Hepatocyte (in vitro differentiated cells): ENCODE results near the gene GULP1. TPM values are rescaled to one million over a fixed set of nuclear protein-coding genes. Genes with fewer than 3 reads are reported as not detected.

ENCODE experiments used
- DNase-seq: peaks from one replicate; pipeline ENCODE4 v3.0.0-alpha.2; 2016; ENCODE audit warnings: low spot score
- H2AFZ ChIP-seq: fragments of 200-600 bp; sonication (generic); 2 replicates; pipeline ENCODE4 v1.6.0; 2016; ENCODE audit warnings: antibody characterized with exemption, mild to moderate bottlenecking
- H3K27ac ChIP-seq: fragments of 200-600 bp; sonication (generic); 2 replicates; pipeline ENCODE4 v1.5.1; 2016; ENCODE audit warnings: mild to moderate bottlenecking
- H3K27me3 ChIP-seq: fragments of 200-600 bp; sonication (generic); 2 replicates; pipeline ENCODE4 v1.6.1; 2016
- H3K36me3 ChIP-seq: fragments of 200-600 bp; sonication (generic); replicated peaks from 2 replicates; pipeline ENCODE4 v1.5.1; 2016; ENCODE audit warnings: low read depth; ENCODE audit not compliant: insufficient read depth
- H3K4me1 ChIP-seq: fragments of 200-600 bp; sonication (generic); 2 replicates; pipeline ENCODE4 v1.5.1; 2016; ENCODE audit warnings: mild to moderate bottlenecking, moderate library complexity; ENCODE audit not compliant: insufficient read depth
- H3K4me2 ChIP-seq: fragments of 200-600 bp; sonication (generic); 2 replicates; pipeline ENCODE4 v1.6.0; 2016
- H3K4me3 ChIP-seq: fragments of 200-600 bp; sonication (generic); 2 replicates; pipeline ENCODE4 v1.5.1; 2016; ENCODE audit warnings: mild to moderate bottlenecking
- H3K79me2 ChIP-seq: fragments of 200-600 bp; sonication (generic); 2 replicates; pipeline ENCODE4 v1.6.0; 2017; ENCODE audit warnings: mild to moderate bottlenecking
- H3K9me2 ChIP-seq: fragments of 200-600 bp; sonication (generic); replicated peaks from 2 replicates; pipeline ENCODE4 v1.6.0; 2017; ENCODE audit warnings: mild to moderate bottlenecking; ENCODE audit not compliant: insufficient read depth
- H3K9me3 ChIP-seq: fragments of 200-600 bp; sonication (generic); 2 replicates; pipeline ENCODE4 v1.5.1; 2016; ENCODE audit warnings: low read depth, mild to moderate bottlenecking
- H4K20me1 ChIP-seq: fragments of 200-600 bp; sonication (generic); 2 replicates; pipeline ENCODE4 v1.6.0; 2016; ENCODE audit warnings: mild to moderate bottlenecking; ENCODE audit not compliant: insufficient read depth, poor library complexity, severe bottlenecking
- EZH2 ChIP-seq: fragments of 200-600 bp; sonication (generic); IDR thresholded peaks from 2 replicates; pipeline ENCODE4 v1.6.1; 2016; ENCODE audit warnings: antibody characterized with exemption, mild to moderate bottlenecking, borderline replicate concordance
- EZH2phosphoT487 ChIP-seq: fragments of 200-600 bp; sonication (generic); IDR thresholded peaks from one replicate; pipeline ENCODE4 v1.6.1; 2018; ENCODE audit warnings: antibody characterized with exemption, mild to moderate bottlenecking, low read depth, moderate library complexity; ENCODE audit not compliant: unreplicated experiment, severe bottlenecking
- WGBS: methylation state at CpG from one replicate; pipeline ENCODE4 v1.1.6; 2016; ENCODE audit warnings: low lambda C conversion rate; ENCODE audit errors: missing lambda C conversion rate; 5-methylcytosine and 5-hydroxymethylcytosine counted together
- polyA plus RNA-seq: library from polyadenylated mRNA; unstranded; fragments of >200 nt; fragmentation: Nextera tagmentation; extraction: Ambion mirVana; gene quantifications from 2 replicates; pipeline ENCODE4 v1.2.1, GENCODE V29; 2016
- total RNA-seq: library from RNA; depleted of rRNA; stranded (reverse); fragments of >200 nt; gene quantifications from 2 replicates; pipeline ENCODE4 v1.2.3, GENCODE V29; 2014
- TF ChIP-seq, protein P1 (sequence below): fragments of 200-600 bp; sonication (generic); IDR thresholded peaks from 2 replicates; pipeline ENCODE4 v1.5.1; 2016; ENCODE audit warnings: antibody characterized with exemption, mild to moderate bottlenecking; ENCODE audit not compliant: poor library complexity

The GULP1 gene
- total and polyA plus RNA-seq, 2 experiments from 2014 or later, result 55.6 to 135 TPM

DNA sequence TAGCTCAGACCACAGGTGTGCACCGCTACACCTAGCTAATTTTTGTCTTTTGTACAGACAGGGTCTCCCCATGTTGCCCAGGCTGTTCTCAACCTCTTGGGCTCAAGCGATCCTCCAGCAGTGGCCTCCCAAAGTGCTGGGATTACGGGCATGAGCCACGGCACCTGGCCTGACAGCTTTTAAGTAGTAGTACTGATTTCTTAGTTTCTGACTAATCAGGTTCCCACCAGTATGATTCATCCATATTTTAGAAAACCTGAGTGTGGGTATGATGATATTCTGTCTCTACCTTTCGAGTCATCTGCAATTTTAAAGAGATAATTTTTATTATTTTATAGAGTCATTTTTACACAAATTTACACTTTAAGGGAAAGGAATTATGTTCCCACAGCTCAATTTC, 46.4 kb upstream of the GULP1 start:
- no peak overlapping the region for H3K4me3 ChIP-seq
- no peak overlapping the region for H2AFZ ChIP-seq
- DNase-seq, result no peak
- no peaks in the 10 kb centered on the region for H3K36me3 ChIP-seq
- no peaks in the 10 kb centered on the region for H3K9me2 ChIP-seq
- no peaks in the 10 kb centered on the region for H3K79me2 ChIP-seq
- no peaks in the 10 kb centered on the region for H3K4me1 ChIP-seq
- H3K9me3 ChIP-seq, result no peaks in the 10 kb centered on the region
- no peaks in the 10 kb centered on the region for H4K20me1 ChIP-seq
- no peak overlapping the region for H3K4me2 ChIP-seq
- TF ChIP-seq EZH2, result no peak
- TF ChIP-seq, protein P1, sequence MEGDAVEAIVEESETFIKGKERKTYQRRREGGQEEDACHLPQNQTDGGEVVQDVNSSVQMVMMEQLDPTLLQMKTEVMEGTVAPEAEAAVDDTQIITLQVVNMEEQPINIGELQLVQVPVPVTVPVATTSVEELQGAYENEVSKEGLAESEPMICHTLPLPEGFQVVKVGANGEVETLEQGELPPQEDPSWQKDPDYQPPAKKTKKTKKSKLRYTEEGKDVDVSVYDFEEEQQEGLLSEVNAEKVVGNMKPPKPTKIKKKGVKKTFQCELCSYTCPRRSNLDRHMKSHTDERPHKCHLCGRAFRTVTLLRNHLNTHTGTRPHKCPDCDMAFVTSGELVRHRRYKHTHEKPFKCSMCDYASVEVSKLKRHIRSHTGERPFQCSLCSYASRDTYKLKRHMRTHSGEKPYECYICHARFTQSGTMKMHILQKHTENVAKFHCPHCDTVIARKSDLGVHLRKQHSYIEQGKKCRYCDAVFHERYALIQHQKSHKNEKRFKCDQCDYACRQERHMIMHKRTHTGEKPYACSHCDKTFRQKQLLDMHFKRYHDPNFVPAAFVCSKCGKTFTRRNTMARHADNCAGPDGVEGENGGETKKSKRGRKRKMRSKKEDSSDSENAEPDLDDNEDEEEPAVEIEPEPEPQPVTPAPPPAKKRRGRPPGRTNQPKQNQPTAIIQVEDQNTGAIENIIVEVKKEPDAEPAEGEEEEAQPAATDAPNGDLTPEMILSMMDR, result no peak
- TF ChIP-seq EZH2phosphoT487, result no peak
- WGBS, result 97% methylated on average over 5 of the region's 5 CpGs
- H3K27ac ChIP-seq, result no peak overlapping the region
- no peaks in the 10 kb centered on the region for H3K27me3 ChIP-seq

DNA sequence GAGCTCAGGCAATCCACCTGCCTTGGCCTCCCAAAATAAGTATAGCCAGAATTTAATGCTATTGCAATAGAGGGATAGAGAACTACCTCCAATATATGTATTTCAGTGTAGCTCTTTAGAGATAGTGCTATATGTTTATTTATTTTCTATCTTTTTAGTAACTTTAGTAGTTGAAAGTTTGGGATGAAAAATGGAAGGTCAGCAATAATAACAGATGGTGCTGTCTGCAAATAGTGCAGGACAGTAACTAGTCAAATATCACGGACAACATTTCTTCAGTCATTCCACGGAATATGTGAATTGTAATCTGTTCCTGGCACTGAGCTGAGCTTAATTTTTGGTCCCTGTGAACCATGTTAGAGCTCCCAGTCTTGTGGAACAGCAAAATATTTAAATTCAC, 43.2 kb upstream of the GULP1 start:
- Histone ChIP-seq H3K4me3 (no peak overlapping the region), H3K36me3 (no peaks in the 10 kb centered on the region), H3K27ac (no peak overlapping the region), H3K4me1 (no peaks in the 10 kb centered on the region), H2AFZ (no peak overlapping the region), H3K9me3 (no peaks in the 10 kb centered on the region), H3K27me3 (no peaks in the 10 kb centered on the region), H3K4me2 (no peak overlapping the region), H3K79me2 (no peaks in the 10 kb centered on the region), H3K9me2 (no peaks in the 10 kb centered on the region), H4K20me1 (no peaks in the 10 kb centered on the region)
- no peak for DNase-seq
- WGBS, result 89% methylated on average over 2 of the region's 2 CpGs
- TF ChIP-seq EZH2, result no peak
- TF ChIP-seq EZH2phosphoT487, result no peak
- TF ChIP-seq, protein P1, result no peak

DNA sequence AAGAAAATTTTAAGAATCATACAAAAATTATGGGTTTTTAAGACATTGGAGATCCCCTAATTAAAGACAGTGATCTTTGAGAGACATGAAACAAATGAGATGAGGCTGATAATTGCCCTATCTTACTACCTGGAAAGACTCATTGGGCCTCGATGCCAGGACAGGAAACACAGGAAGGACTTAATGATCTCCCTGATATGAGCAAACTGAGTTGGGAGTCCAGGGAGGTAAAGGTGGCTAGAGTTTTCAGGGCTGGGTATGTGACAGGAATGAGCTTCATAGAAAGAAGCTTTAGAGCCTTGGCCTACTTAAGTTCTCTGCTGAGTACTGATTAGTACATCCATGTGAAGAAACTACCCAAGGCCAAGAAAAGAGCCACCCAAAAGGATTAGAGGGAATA, 40.6 kb upstream of the GULP1 start:
- H3K79me2 ChIP-seq, result no peaks in the 10 kb centered on the region
- no peak overlapping the region for H2AFZ ChIP-seq
- no peak overlapping the region for H3K27ac ChIP-seq
- H3K27me3 ChIP-seq, result no peaks in the 10 kb centered on the region
- H3K36me3 ChIP-seq, result no peaks in the 10 kb centered on the region
- H3K9me2 ChIP-seq, result no peaks in the 10 kb centered on the region
- H4K20me1 ChIP-seq, result no peaks in the 10 kb centered on the region
- WGBS, result 64% methylated on average over 1 of the region's 1 CpG
- no peak overlapping the region for H3K4me2 ChIP-seq
- TF ChIP-seq, protein P1, result no peak
- TF ChIP-seq EZH2phosphoT487, result no peak
- TF ChIP-seq EZH2, result no peak
- no peak overlapping the region for H3K4me3 ChIP-seq
- no peak for DNase-seq
- H3K9me3 ChIP-seq, result no peaks in the 10 kb centered on the region
- H3K4me1 ChIP-seq, result no peaks in the 10 kb centered on the region

DNA sequence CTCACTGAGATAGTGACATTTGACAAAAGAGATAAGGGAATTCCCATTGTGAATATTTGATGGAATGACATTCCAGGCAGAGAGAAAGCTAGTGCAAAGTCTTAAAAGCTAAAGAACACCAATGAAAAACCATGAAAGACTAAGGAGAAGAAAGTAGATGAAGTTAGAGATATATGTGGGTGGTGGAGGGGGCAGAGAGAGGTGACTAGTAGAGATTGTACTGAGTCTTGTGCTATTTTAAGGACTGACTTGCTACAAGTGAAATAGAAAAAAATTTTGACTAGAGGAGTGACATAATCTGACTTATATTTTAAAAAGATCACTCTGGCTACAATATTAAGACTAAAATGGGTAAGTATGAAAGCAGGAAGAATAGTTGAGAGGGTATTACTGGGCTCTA, 35.3 kb upstream of the GULP1 start:
- no peaks in the 10 kb centered on the region for H3K36me3 ChIP-seq
- H3K4me2 ChIP-seq, result no peak overlapping the region
- H2AFZ ChIP-seq, result no peak overlapping the region
- no peak for DNase-seq
- no peaks in the 10 kb centered on the region for H3K79me2 ChIP-seq
- H3K27ac ChIP-seq, result no peak overlapping the region
- no peaks in the 10 kb centered on the region for H3K9me3 ChIP-seq
- H4K20me1 ChIP-seq, result no peaks in the 10 kb centered on the region
- TF ChIP-seq, protein P1, result no peak
- TF ChIP-seq EZH2phosphoT487 (no peak), EZH2 (no peak)
- H3K4me1 ChIP-seq, result no peaks in the 10 kb centered on the region
- no peak overlapping the region for H3K4me3 ChIP-seq
- H3K9me2 ChIP-seq, result no peaks in the 10 kb centered on the region
- H3K27me3 ChIP-seq, result no peaks in the 10 kb centered on the region
